GF-D8 (cell line): Measurements from ENCODE around the gene SURF6.
"Not testable (repeated sequence)": the region's sequence is repeated elsewhere in the genome, so short reads cannot be mapped to it uniquely, and the experiment has no call there.

ENCODE experiments used
- DNase-seq: peaks from one replicate; lab custom pipeline; 2025; lab: John Stamatoyannopoulos, UW

The SURF6 gene

DNA sequence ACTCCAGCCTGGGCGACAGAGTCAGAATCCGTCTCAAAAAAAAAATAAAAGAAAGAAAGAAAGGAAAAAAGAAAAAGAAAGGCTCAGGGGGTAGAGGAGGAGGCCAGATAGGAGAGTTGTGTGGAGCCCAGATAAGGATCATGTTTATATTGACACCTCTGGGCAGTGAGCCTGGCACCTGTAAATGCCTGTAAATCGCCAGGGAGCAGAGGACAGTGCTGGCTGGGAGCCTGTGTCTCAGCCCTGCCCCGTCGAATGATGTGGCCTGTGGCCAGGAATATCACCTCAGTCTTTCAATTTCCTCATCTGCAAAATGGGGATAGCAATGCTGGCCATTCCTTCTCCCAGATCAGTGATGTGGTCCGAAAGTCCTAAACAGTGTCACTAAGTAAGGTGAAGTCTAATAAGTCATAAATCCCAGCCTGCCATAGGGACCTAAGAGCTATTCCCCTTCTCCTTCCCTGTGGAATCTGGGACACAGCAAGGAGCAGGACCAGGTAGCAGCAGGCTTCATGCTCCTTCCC is 50.7 kb downstream of the SURF6 start:
- DNase-seq = no peak

- no peak for DNase-seq
Measured at GRCh38 chr9:133284362-133284761, 51.6 kb downstream of the SURF6 start.

GRCh38 chr9:133283255-133284032 is 52.5 kb downstream of the SURF6 start:
- DNase-seq = not testable (repeated sequence)

DNA sequence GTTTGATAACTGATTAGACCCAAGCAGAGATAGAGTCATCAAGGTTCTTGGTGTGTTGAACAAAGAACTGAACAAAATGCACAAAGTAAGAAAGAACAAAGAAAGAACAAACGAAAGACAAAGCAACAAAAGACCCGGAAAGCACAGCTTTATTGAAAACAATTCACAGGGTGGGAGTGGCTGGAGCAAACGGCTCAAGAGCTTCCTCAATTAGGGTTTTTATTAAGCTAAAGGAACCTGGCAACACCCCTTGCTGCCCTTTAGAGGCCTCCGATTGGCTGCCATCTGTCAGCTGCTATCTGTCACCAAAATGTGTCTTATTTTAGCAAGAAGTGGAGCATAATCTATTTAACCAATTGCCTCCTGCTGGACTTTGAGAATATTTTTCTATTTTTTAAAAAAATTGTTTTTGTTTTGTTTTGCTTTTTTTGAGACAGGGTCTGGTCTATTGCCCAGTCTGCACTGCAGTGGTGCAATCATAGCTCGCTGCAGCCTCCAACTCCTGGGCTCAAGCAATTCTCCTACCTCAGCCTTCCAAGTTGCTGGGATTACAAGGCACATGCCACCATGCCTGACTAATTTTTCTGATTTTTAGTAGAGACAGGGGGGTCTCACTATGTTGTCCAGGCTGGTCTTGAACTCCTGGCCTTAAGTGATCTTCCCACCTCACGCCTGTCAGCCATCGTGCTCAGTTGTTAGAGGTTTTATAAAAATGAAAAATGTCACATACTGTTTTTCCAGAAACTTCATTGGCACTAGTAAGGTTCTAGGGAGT is 53.3 kb downstream of the SURF6 start:
- no peak for DNase-seq

DNA sequence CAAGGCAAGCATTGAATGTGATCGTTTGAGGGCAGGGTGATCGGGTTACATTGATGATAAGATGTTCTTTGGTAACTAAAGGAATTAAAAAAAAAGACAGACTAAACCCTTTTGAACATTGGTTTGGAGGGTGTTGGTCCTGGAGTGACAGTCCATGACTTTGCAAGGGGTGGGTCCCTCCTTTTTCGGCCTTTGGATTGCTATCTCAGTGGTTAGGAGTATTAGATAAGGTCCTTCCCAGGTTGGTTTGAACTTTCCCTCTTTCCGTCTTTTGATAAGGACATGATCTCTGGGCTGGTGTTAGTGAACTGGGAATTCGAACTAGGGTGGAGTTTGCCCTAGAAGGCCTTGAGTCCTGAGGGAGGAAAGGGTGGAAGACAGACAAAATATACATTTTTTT is 55.6 kb downstream of the SURF6 start:
- DNase-seq = no peak
